ENCODE results near the gene ARNT2.
"Not testable (repeated sequence)": the region's sequence is repeated elsewhere in the genome, so short reads cannot be mapped to it uniquely, and the experiment has no call there.

The ARNT2 gene

GRCh38 chr15:80491163-80491847 lies 87.1 kb downstream of the ARNT2 start:
- DNase-seq (ENCODE audit: low read depth in 2 of 2): no peak

- DNase-seq (ENCODE audit: low read depth in 2 of 2): no peak
Observed at GRCh38 chr15:80492409-80492808, 88.2 kb downstream of the ARNT2 start.

GRCh38 chr15:80492874-80493273 lies 88.7 kb downstream of the ARNT2 start:
- DNase-seq (ENCODE audit: low read depth in 2 of 2): no peak

GRCh38 chr15:80494351-80494751 lies 90.2 kb downstream of the ARNT2 start:
- DNase-seq (ENCODE audit: low read depth in 2 of 2): no peak

GRCh38 chr15:80494756-80495155 lies 90.6 kb downstream of the ARNT2 start:
- DNase-seq (ENCODE audit: low read depth in 2 of 2): no peak

GRCh38 chr15:80495401-80495942 lies 91.3 kb downstream of the ARNT2 start:
- no peak for DNase-seq (ENCODE audit: low read depth in 2 of 2)

- no peak for DNase-seq (ENCODE audit: low read depth in 2 of 2)
Observed at GRCh38 chr15:80496096-80496495, 91.9 kb downstream of the ARNT2 start.

GRCh38 chr15:80497221-80497620 lies 93.0 kb downstream of the ARNT2 start:
- no peak for DNase-seq (ENCODE audit: low read depth in 2 of 2)

GRCh38 chr15:80498652-80499051 lies 94.5 kb downstream of the ARNT2 start:
- DNase-seq (ENCODE audit: low read depth in 2 of 2): no peak

- DNase-seq (ENCODE audit: low read depth in 2 of 2): no peak
Observed at GRCh38 chr15:80500021-80500420, 95.8 kb downstream of the ARNT2 start.

GRCh38 chr15:80501476-80501875 lies 97.3 kb downstream of the ARNT2 start:
- DNase-seq (ENCODE audit: low read depth in 2 of 2): no peak

GRCh38 chr15:80502782-80503181 lies 98.6 kb downstream of the ARNT2 start:
- DNase-seq (ENCODE audit: low read depth in 2 of 2): no peak

- no peak for DNase-seq (ENCODE audit: low read depth in 2 of 2)
Observed at GRCh38 chr15:80503319-80503952, 99.3 kb downstream of the ARNT2 start.

- DNase-seq (ENCODE audit: low read depth in 2 of 2): no peak
Observed at GRCh38 chr15:80504931-80505330, 100.7 kb downstream of the ARNT2 start.

GRCh38 chr15:80506286-80506893 lies 102.2 kb downstream of the ARNT2 start:
- DNase-seq (ENCODE audit: low read depth in 2 of 2): no peak

GRCh38 chr15:80507131-80507530 lies 102.9 kb downstream of the ARNT2 start:
- no peak for DNase-seq (ENCODE audit: low read depth in 2 of 2)

GRCh38 chr15:80507638-80508316 lies 103.6 kb downstream of the ARNT2 start:
- no peak for DNase-seq (ENCODE audit: low read depth in 2 of 2)

GRCh38 chr15:80508783-80509182 lies 104.6 kb downstream of the ARNT2 start:
- no peak for DNase-seq (ENCODE audit: low read depth in 2 of 2)

- DNase-seq (ENCODE audit: low read depth in 2 of 2): peak in 1 of 2 donors; percentile 10
Observed at GRCh38 chr15:80509800-80510199, 105.6 kb downstream of the ARNT2 start.

- DNase-seq (ENCODE audit: low read depth in 2 of 2): not testable (repeated sequence)
Observed at GRCh38 chr15:80510985-80511384, 106.8 kb downstream of the ARNT2 start.

GRCh38 chr15:80512726-80513660 lies 108.8 kb downstream of the ARNT2 start:
- DNase-seq (ENCODE audit: low read depth in 2 of 2): no peak

All from stimulated activated CD8-positive, alpha-beta memory T cell treated with anti-CD3 and anti-CD28 coated beads, Interleukin-15, amount 100 ng/mL, for 48 hours (primary cell).